ENCODE results near the gene PRKD2.
A peak's percentile ranks its signal among the peaks of the same experiment; 100 is the strongest.

PRKD2 gene

DNA sequence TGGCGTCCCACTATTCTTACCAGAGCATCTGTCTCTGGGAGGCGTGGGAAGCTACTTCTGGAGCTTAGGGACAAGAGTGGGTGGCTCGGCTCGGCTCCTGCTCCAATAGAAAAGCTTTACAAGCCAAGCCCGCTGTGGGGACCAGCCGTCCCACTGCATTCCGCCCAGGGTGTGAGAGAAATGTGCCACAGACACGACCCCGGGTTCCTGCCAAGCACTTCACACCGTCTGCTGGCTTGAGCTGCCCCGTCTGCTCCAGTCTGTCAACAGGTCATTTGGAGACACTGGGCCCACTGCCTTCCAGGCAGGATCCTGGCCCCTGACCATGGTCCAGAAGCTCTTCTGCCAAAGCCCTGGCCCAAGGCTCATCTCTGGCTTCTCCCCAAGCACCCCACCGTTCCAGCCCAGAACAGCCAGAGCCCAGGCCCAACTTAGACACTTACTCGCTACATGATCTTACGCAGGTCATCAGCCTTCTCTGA lies 22.4 kb upstream of the PRKD2 start:
- no peak for DNase-seq

DNA sequence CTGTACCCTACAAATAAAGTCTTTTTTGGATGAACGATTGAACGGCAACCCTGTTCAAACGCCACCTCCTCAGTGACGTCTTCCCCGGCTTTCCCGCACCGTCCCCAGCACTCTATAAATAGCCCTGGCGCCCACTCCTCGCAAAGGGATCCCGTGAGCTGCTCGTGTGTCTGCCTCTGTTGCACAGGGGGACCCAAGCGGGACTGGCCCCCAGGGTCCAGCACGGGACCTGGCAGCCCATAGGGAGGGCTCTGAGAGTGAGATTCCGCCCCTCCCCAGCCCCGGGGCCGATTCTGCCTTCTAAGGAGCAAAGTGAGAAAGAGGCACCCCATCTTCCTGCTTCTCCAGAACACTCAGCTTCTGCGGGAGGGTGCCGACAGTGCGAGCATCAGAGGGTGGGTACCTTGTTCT lies 20.9 kb upstream of the PRKD2 start:
- no peak for DNase-seq

DNA sequence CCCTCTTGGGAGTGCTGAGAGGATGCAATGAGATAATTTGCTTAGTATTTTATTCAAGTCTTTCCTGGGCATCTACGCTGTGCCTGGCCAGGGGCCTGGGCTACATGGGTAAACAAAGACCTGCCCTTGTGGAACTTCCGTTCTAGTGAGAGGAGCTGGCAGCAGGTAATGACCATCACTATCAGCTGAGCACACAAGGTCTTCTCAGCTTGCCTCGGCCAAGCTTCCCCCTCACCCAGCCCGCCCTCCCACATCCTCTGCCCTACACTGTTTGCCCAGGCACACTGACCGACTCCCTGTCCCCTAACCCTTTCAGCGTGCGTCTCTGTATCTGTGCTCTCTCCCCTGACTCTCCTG lies 20.4 kb upstream of the PRKD2 start:
- no peak for DNase-seq

DNA sequence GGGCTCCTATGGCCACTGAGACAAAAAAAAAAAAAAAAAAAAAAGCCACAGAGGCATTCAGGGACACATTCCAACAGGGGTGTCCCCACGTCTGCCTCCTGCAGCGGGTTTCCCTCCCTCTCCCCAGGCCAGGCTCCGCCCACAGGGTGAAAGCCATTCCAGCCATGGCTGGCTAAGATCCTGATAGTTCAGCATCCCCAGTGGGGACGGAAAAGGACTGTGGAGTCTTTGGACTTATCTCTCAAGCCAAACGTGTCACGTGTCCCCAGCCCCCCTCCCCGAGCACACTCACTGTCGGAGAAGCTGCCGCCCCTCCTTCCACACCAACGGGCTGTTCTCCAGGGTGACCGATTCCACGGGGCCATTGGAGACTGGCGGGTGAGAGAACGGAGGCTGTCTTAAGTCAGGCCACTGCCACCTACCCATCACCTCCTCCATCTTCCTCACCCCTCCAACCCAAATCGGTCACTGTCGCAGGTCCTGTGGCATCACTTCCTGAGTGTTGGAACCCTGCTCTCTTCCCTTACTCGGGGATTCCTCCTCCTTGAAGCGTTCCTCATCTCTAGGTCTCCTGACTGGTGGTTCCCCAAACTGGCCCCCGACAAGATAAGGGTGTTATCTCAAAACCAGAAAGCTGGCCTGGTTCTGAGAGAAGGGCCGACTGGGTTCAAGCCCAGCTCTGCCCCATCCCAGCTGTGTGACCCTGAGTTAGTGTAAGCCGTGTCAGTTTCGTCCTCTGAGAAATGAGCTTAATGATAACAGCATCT lies 19.8 kb upstream of the PRKD2 start:
- DNase-seq, result no peak

DNA sequence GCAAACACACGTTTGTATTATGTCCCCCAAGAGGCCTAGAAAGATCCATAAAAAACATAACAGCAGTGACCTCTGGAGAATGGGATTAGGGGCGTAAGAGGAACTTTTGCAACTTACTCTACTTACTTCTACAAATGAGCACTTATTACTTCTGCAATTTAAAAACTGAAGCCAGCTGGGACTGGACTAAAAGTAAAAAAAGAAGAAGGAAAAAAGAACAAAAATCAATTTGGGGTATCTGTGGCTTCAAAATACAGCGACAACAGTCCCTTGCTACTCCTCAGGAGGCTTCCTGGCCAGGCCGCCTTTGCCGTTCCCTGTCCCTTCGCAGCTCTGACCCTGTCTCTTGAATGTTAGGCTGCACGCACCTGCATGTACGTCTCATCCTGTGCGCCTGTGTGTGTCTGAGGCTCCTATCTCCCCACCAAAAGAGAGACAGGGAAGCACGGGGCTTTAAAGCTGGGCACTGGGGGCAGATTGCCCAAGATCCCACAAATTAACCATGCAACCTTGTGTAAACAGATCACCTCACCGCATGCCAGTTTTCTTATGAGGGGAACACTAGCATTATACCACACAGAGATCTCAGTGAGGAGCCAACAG lies 16.9 kb upstream of the PRKD2 start:
- no peak for DNase-seq

DNA sequence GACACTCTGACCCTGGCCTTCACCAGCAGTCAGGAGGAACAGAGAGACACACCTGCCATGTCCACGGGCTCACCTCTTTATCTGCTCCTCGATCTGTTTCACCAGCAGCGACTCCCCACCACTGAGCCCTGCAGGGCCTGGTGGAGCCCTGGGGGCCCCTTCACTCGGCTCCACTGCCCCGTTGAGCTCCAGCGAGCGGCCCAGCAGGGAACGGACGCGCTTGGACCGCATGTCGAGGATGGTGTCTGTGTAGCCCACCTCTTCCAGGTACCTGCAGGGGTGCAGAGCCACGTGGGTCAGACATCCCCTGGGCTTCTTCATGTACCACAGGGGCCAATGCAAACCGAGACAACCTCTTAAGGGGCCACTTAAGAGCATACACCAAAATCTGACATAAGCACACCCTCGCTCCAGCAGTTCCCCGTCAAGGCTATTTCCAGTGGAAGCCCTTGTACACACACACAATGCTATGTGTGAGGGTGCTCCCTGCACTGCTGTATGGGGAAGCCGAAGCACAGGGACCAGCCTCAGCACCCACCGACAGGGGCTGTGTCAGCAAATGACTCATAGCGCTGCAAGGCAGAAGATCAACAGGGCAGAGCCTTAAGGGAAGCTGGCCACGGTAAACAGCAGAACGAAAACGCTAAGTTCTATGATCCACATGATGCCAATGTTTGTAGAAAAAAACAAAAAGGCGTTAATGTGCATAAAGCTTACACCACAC lies 16.2 kb upstream of the PRKD2 start:
- DNase-seq, result peak in 1 of 2 donors; percentile 72

DNA sequence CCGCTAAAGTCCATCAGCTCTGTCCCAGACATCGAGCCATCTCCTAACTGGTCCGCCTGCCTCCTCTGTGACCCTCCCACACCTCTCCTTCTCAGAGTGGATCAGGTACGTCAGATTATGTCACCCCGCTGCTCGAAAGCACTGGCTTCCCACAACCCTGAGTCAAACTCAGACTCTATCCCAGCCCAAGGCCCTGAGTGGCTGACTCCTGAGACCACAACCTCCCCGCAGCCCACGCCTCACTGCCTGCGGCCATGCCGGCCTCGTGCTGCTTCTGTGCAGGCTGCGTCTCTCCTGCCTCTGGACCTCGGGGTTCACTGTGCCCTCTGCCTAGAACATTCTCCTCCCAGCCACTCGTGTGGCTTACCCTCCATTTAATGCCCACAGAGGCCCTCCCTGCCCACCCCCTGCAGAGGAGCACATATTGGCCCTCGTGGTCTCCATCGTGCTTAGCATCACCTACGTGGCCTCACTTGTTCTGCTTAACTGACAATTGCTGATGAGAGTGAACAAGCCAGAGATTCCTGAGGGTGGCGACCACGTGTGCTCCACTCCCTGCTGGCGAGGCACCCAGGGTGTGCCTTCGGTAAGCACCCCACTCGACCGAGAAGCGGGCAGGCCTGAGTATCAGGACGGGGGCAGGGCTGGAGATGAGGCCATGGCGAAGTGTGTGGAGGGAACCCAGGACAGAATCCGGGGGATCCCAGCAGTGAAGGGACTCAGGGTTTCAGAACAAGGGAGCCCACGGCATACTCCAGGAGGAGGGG lies 15.4 kb upstream of the PRKD2 start:
- DNase-seq, result no peak

DNA sequence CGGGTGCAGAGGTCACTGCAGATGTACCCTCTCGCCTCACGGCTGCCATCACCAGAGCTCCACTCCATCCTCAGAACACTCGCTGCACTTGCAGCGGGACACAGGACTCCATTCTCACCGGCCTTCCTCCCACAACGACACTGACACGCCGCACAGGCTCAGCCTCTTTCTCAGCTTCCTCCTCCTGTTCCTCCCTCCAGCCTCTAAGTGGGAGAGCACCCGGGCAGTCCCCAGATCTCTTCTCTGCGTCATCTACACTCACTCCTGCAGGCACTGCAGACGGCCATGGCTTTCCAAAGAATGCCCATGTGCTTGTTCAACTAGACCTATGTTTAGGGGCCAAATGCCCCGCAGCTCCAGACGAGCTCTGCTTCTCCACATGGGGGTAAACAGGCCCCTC lies 14.7 kb upstream of the PRKD2 start:
- peak in 1 of 2 donors; percentile 56 for DNase-seq

DNA sequence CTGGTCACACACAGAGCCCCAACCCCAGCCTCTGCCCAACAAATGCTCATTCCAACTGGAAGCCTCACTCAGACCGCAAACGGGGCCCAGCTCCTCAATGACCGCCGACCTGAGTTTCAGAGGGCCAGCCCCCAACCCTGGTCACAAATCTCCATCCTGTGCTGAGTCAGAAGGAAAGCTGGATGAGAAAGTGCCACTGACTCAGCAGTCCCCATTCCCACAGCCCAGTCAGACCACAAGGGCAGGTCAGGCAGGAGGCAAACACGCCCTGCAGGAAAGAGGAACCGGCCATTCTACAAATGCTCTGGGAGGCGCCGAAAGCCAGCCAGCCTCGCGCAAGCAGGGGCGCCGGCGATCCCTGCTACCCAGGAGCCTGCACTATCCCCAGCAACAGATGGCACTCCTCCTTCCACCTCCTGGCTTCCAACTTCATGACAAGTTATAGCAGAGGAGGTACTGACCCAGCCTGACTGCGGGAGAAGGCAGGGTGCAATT lies 14.1 kb upstream of the PRKD2 start:
- DNase-seq, result peak in 1 of 2 donors; percentile 68

DNA sequence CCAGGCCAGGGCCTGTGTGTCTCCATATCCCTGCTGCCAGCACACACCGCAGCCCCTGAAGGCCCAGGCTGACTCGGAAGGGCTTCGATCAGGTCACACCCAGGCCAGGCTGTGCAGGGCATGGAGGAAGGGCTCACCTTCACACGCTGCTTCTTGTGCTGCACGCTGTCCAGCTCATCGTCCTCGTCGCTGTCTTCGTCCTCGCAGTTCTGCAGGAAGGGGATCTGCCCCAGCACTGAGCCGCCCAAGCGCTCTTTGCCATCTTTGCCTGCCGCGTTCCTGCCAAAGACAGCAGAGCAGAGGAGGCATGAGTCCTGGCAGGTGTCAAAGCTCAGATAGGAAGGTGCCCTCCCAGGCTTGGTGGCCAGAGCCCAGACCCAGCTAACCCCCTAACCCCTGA lies 13.7 kb upstream of the PRKD2 start:
- DNase-seq, result no peak

DNA sequence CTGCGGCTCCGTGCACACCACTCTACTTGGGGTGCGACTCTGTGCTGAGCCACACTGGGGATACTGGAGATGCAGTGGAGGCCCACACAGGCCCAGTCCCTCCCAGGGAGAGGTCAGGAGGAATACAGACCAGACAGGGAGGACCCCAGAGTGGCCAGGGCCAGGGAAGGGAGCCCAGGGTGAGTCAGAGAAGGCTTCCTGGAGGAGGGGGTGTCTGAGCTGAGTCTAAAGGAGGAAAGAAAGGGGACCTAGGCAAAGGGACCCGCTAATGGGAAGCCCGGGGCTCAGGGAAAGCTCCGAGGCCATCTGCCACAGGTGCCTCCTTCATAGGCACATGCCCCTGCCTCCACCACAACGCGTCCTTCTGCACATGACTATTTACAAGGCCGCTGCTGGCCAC lies 13.3 kb upstream of the PRKD2 start:
- no peak for DNase-seq

DNA sequence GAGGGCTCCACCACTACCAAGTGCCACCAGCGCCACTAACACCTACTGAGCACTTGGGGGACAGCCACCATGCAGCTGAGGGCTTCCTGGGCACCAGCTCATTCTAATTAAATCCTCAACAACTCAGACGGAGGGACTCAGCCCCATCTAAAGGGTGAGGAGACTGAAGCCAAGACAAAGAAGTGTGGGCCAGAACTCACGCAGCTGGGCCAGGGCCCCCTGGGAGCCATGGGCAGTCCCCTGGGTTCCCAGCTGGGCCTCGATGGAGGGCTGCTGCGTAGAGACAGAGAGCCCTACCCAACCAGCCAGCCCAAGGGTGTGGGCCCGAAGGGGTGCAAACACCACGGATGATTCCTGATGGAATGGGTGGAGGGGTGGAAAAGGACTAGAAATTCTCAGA lies 12.8 kb upstream of the PRKD2 start:
- DNase-seq, result no peak

DNA sequence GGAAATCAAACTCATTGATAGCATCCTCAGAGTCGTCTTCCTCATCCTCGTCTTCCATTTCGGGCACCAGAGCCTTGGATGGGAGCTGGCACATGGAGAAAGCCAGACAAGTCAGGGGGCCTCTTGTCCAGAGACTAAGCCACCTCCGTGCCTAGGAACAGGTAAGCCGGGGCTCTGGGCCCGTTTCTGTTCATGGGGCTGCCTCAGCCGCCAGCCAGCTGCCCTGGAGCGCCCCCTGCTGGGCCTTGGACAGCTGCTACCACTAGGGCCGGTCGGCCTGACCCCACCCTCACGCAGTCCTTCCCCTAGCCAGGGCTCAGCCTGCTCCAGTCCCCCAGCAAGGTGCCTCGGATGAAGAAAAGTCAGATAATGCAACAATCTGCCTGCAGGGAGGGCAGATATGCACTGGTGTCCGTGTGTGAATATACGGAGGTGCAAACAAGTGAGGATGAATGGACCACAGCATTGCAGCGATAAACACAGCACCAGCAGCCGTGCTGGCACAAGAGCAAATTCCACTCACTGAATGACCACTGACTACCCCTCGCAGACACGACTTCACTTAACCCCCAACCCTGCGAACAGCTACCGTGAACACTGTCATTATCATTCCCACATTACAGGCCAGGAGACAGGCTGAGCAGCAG lies 11.9 kb upstream of the PRKD2 start:
- peak; percentile 81 to 84 for DNase-seq

DNA sequence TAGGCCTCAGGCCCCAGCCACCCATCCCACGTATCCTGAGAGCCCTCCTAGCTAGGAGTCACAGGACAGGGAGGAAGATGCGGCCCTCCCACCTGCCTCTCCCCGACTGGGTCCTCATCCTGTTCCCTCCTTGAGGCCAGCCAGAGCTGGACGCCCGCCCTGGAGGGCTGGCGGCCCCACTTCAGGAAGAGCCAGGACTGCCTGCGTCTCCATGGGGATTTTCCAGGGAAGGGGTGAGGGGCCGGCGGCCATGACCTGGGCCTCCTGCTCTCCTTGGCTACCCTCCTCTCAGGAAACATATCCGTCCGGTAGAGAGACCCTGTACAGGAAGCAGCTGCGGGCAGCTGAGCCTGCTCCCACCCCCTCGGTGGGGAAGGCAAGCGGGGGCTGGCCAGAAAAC lies 11.3 kb upstream of the PRKD2 start:
- DNase-seq, result no peak

DNA sequence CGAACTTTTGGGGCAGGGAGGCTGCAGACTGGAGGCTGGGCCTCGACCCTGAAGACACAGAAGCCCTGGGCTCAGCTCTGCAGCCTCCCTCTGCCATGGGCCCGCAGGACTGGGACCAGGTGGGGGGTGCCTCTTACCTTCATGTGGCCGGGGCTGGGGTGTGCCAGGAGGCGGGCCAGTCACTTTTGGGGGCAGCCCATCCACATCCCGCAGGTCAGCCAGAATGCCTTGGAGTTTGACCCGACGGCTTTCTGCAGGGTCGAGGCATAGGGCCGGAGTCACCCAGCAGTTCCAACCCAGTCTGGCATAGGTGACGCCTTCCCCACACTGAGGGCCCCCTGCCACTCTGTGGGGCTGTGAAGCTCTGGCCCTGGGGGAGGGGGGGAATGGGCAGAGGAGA lies 10.8 kb upstream of the PRKD2 start:
- DNase-seq, result no peak

DNA sequence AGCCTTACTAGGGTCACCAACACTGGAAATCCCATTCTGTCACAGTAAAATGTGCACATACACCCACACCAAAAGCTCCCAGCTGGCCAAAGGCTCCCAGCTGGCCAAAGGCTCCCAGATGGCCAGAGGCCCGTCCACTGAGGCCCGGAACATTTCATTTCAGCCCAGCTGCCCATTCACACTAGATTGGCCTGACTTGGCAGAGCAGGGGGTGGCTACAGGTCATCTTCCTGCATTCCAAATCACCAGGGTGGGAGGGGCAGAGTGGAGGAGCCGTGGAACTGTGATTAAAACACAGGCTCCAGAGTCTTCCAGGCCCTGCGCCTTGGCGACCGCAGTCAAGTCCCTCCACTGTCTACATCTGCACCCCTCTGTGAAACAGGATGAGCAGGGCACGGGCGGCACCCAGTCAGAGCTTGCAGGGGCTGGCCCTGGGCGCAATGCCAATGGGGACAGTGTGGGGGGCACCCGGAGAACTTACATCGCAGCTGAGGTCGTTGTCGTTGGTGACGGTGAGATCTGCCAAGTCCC lies 10.1 kb upstream of the PRKD2 start:
- DNase-seq, result no peak

DNA sequence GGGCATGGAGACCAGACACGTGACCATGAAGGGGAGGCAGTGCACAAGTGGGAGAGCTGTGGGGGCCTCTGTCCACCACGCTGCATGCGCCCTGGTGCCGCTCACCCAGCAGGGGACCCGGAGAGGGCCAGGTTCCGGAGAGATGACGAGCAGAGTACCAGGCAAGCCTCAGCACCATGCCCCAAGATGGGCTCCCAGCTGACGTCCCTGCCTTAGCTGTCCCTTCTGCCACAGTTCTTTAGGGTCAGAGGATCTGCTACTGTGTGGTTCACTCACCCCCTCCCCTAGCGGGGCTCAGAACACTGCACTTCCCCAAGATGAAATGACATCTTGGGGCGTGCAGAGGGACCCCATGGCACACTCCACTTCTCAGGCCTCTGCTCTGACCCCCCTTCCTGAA lies 9.6 kb upstream of the PRKD2 start:
- no peak for DNase-seq

DNA sequence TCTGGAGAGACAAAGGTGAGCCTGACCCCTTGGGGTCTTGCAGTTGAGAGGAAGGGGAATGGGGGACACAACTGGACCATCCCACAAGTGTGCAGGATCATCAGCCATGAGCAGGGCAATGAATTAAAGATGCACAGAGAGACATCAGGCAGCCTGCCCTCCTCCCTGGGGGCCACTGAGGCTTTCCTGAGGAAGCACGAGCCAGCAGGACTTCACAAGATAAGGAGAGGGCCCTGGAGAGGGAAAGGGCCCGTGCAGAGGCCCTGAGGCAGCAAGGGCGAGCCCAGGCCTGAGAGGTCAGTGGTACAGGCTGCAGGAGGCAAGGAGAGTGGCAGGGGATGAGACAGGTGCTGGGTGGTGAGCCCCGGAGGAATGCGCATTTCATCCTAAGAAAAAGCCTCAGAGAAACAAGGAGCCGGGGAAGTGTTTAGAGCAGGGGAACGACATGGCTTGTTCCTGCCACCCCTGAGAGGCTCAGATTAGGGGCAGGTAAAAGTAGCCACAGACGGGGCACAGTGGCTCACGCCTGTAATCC lies 9.0 kb upstream of the PRKD2 start:
- no peak for DNase-seq

DNA sequence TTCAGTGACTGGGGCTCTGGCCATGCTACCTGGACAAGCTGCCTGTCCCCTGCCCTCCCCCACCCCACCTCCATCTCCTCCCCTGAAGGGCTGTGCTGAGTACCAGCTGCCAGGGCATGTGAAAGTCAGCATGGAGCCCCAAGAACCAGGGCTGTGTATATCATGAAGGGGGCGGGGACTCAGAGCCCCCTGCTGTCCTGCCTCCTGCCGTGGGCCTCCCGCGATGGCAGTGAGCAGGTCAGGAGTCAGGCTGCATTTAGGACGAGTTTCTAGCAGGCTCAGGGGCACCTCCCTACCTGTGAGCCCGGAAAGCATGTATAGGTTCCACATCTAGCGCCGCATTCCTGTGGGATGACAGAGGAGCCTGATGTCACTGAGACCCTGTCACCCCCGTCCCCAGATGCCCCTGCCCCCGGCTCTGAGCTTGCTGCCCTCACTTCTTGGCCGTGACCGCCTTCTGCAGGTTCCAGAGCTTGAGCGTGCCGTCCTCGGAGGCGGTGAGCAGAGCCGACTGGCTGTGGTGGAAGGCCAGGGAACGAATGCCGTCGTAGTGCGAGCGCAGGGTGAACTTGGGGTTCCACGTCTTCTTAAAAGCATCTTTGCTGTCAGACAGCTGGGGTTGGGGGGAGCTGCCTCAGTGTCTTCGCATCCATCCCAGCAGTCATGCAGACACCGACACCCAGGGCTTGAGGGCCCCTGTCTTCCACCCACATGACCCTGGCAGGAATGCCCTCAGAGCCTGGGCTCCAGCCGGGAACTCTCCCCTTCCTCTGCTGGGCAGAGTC lies 8.3 kb upstream of the PRKD2 start:
- DNase-seq, result no peak

DNA sequence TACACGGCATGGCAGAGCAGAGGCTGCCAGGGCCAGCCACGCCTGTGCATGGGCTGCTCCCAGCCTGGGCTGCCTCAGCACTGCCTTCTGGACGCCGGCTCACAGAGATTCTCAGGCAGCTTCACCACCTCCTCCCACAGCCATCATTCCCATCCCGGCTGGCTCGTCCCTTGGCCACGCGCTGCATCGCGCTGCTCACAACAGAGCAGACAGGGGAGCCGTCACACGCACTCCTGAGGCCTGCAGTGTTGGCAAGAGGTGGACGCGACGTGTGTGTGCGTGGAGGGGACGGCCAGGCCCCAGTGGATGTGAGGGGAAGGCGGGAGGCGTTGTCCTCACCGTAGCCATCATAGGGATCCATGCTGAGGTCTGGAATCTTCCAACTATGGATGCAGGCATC lies 7.6 kb upstream of the PRKD2 start:
- DNase-seq, result no peak

DNA sequence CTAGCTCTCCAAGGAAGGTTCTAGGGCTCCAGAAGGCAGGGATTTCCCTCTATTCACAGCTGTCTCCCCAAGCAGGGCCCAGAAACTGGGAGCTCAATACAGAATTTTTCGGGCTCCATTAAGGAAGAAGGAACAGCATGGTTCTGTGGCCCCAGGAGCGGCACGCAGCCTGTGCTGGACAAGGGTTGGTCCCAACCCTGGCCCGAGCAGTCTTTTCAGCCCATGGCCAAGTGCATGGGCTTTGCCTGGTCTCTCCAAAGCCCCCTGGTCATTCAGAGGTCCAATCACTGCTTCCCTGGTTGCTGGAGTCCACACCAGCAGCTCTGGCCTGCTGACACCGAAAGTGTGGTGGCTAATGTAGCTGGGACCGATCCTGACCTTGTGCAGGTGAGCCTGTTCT lies 6.6 kb upstream of the PRKD2 start:
- no peak for DNase-seq

Measured in CD4-positive, alpha-beta T cell treated with Interleukin-1 beta for 1 hour (primary cell).